Stomach (tissue), 4 donors: Measurements from ENCODE around the gene PNMA8A.

Experiments used
- CTCF ChIP-seq, 7 experiments: fragments of 450-650 bp in 4 of 7; fragments of 200-600 bp in 3 of 7; sonication (generic) in 3 of 7; IDR thresholded peaks; one replicate each; pipeline ENCODE4 v1.5.1; 2016 to 2019; ENCODE audit warnings: antibody characterized with exemption in 7 of 7, control low read depth in 2 of 7, mild to moderate bottlenecking in 1 of 7
- POLR2A ChIP-seq, 4 donors: fragments of 450-650 bp; IDR thresholded peaks; one replicate each; pipeline ENCODE4 v1.6.1; 2016; ENCODE audit warnings: antibody characterized with exemption in 4 of 4, control low read depth in 2 of 4, mild to moderate bottlenecking in 1 of 4, moderate library complexity in 1 of 4
- POLR2AphosphoS5 ChIP-seq, 3 donors: sonication (generic); formaldehyde crosslinking; IDR thresholded peaks; one replicate each; pipeline ENCODE4 v1.6.1; 2016; ENCODE audit warnings: antibody characterized with exemption in 3 of 3

- TF ChIP-seq POLR2AphosphoS5 (IDR thresholded peaks at IDR 0.05) (no peak), CTCF (IDR thresholded peaks at IDR 0.05) (no peak), POLR2A (IDR thresholded peaks at IDR 0.05) (no peak)
These were observed 24.4 kb downstream of the PNMA8A start for GRCh38 chr19:46447006-46447405.
